ENCODE data around the gene ITGB3.

DNA sequence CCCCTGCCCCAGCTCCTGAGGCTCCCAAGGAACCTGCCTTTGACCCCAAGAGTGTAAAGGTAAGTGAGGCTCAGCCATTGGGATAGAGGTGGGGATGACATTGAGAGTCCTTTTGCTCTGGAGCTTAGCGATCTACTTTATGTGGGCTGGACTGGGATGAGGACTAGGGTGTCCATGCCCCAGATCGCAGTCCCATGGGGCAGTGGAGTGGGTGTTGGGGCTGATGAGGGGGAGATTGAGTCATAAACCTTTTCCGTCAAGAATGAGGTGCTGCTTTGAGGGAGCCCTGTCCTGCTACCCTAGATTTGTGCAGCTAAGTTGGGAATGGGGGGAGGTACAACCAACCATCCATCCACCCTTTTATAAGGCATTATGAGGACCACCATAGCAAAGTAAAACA, 44.1 kb upstream of the ITGB3 start:
- no peak for TF ChIP-seq EZH2phosphoT487 (IDR thresholded peaks at IDR 0.05; ENCODE audit: borderline replicate concordance, low read length)
- TF ChIP-seq, protein P1, sequence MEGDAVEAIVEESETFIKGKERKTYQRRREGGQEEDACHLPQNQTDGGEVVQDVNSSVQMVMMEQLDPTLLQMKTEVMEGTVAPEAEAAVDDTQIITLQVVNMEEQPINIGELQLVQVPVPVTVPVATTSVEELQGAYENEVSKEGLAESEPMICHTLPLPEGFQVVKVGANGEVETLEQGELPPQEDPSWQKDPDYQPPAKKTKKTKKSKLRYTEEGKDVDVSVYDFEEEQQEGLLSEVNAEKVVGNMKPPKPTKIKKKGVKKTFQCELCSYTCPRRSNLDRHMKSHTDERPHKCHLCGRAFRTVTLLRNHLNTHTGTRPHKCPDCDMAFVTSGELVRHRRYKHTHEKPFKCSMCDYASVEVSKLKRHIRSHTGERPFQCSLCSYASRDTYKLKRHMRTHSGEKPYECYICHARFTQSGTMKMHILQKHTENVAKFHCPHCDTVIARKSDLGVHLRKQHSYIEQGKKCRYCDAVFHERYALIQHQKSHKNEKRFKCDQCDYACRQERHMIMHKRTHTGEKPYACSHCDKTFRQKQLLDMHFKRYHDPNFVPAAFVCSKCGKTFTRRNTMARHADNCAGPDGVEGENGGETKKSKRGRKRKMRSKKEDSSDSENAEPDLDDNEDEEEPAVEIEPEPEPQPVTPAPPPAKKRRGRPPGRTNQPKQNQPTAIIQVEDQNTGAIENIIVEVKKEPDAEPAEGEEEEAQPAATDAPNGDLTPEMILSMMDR (IDR thresholded peaks at IDR 0.05; ENCODE audit: low read depth, low read length, poor library complexity, severe bottlenecking), result no peak

All from DOHH2 (cell line).